Colonic mucosa (tissue), 4 donors: Measurements from ENCODE around the gene ZC3H12A. TPM values are rescaled to one million over a fixed set of nuclear protein-coding genes. Genes with fewer than 3 reads are reported as not detected.
A peak's percentile ranks its signal among the peaks of the same experiment; 100 is the strongest.

Experiments
- DNase-seq: peaks from one replicate; pipeline ENCODE4 v3.0.0-alpha.2; 2020
- H3K27ac ChIP-seq: fragments of 200-600 bp; one replicate; pipeline ENCODE4 v1.8.0; 2021
- H3K27me3 ChIP-seq: fragments of 200-600 bp; one replicate; pipeline ENCODE4 v1.8.0; 2021
- H3K36me3 ChIP-seq: fragments of 200-600 bp; one replicate; pipeline ENCODE4 v1.8.0; 2021
- H3K4me1 ChIP-seq: fragments of 200-600 bp; one replicate; pipeline ENCODE4 v1.8.0; 2021; ENCODE audit warnings: mild to moderate bottlenecking
- H3K4me3 ChIP-seq: fragments of 200-600 bp; one replicate; pipeline ENCODE4 v1.8.0; 2021
- H3K9ac ChIP-seq, 2 donors: one replicate each; pipeline ENCODE4 v1.7.0; 2013; ENCODE audit warnings: control low read depth in 2 of 2, low read depth in 2 of 2, low read length in 2 of 2
- H3K9me3 ChIP-seq: fragments of 200-600 bp; one replicate; pipeline ENCODE4 v1.8.0; 2021
- intact Hi-C: fragments of 100-400 bp; cut with DNase I; formaldehyde crosslinking; loops from one replicate; pipeline ENCODE4 v1.14.1; 2022
- total RNA-seq, 2 donors: library from RNA; stranded (reverse); fragmentation: NEBNext Ultra II Directional in 1 of 2; extraction: Animal tissue kit (Norgen Biotek cat#: 25700) in 1 of 2; gene quantifications; one replicate each; pipeline ENCODE4 v1.2.1, GENCODE V29; 2021
- TF ChIP-seq, protein P1 (sequence below): fragments of 200-600 bp; IDR thresholded peaks from one replicate; pipeline ENCODE4 v1.8.0; 2022; ENCODE audit warnings: antibody characterized with exemption, mild to moderate bottlenecking
- donor health status: healthy.
- donor health status: DM: no; HTN: no; CAD: no.
- donor health status: DM: no; HTN: no; CAD: no.

ZC3H12A gene
- total RNA-seq, 2 donors from 2014 or later, result 18.2 to 35.4 TPM

DNA sequence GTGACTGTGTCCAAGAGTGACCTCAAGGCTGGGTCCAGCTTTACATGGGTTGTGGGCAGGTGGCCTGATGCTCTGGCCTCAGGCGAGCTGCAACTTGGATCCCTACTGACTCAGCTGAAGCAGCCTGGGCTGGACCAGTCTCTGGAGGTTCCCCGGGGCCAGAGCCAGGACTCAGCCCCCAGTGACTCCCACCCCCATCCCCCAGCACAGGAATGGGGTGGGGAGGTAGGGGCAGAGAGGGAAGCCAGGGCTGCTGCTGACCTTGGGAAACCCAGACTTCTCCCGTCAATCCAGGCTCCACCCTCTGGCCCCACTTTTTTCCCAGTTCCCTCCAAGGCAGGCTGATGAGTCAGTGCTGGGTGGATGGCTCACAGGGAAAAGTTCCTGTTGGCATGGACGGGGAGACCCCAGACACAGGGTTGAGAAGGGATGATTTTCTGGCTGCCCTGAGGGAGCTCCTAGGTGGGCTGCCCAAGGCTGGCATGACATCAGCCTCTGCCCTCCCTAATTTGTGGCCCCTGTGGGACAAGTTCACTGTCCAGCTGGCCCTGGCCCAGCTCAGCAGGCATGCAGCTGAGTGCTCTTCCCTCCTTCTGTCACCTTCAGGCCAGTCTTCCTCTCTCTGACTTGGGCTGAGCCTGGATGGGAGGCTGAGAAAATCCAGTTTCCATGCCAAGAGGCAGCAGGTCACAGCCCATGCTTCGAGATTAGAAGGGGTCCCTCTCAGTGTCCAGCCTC lies 2.2 kb downstream of the ZC3H12A start:
- H3K4me1 ChIP-seq, result peaks cover 21% of the 10 kb centered on the region
- peaks cover 12% of the 10 kb centered on the region for H3K36me3 ChIP-seq
- intact Hi-C loops, result no loop called here

DNA sequence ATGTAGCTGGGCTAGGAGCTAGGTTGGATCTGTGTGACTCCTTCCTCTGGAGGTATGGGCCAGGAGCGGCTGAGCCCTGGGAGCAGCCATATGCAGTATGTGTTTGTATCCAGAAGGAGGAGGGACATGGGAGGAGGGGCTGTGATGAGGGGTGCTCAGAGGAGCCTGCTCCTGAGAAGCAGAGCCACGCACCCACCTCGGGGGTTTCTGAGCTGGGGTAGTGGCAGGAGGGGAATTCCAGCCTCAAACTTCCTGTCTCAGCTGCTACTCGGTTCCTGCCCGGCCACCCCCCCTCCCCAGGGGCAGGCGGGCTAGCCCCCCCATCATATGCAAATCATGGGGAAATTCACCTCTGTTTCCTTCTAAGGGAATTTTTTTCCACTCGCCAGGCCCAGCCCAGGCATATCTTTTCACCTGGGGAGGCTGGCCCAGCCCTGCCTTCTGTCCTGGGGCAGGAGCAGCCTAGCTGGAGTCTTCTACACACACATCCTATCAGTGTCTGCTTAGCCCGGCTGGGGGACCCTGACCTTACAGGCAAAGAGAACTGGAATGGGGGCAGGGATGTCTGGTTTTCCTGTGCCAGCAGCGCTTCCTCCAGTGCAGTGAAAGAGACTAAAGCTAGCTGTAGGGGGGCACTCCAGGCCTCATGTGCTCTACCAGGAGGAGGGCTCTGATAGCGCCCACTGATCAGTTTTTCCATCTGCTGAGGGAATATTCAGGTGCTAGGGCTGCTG lies 3.0 kb downstream of the ZC3H12A start:
- no peaks in the 10 kb centered on the region for H3K27me3 ChIP-seq
- H3K9me3 ChIP-seq, result no peaks in the 10 kb centered on the region
- TF ChIP-seq, protein P1, sequence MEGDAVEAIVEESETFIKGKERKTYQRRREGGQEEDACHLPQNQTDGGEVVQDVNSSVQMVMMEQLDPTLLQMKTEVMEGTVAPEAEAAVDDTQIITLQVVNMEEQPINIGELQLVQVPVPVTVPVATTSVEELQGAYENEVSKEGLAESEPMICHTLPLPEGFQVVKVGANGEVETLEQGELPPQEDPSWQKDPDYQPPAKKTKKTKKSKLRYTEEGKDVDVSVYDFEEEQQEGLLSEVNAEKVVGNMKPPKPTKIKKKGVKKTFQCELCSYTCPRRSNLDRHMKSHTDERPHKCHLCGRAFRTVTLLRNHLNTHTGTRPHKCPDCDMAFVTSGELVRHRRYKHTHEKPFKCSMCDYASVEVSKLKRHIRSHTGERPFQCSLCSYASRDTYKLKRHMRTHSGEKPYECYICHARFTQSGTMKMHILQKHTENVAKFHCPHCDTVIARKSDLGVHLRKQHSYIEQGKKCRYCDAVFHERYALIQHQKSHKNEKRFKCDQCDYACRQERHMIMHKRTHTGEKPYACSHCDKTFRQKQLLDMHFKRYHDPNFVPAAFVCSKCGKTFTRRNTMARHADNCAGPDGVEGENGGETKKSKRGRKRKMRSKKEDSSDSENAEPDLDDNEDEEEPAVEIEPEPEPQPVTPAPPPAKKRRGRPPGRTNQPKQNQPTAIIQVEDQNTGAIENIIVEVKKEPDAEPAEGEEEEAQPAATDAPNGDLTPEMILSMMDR, result no peak
- peak overlapping the region; percentile 96 to 99 for H3K9ac ChIP-seq
- H3K4me1 ChIP-seq, result peaks cover 13% of the 10 kb centered on the region
- intact Hi-C loops, result no loop called here
- H3K27ac ChIP-seq, result peak overlapping the region; percentile 94
- H3K4me3 ChIP-seq, result peak overlapping the region; percentile 92
- peak; percentile 84 for DNase-seq
- H3K36me3 ChIP-seq, result peaks cover 19% of the 10 kb centered on the region

More for the DNA sequence above, 2.2 kb downstream of the ZC3H12A start:
- peak overlapping the region; percentile 94 for H3K27ac ChIP-seq
- H3K27me3 ChIP-seq, result no peaks in the 10 kb centered on the region
- peak; percentile 90 for DNase-seq
- peak overlapping the region; percentile 92 for H3K4me3 ChIP-seq
- peak overlapping the region; percentile 96 to 99 for H3K9ac ChIP-seq
- H3K9me3 ChIP-seq, result no peaks in the 10 kb centered on the region
- TF ChIP-seq, protein P1, result no peak

DNA sequence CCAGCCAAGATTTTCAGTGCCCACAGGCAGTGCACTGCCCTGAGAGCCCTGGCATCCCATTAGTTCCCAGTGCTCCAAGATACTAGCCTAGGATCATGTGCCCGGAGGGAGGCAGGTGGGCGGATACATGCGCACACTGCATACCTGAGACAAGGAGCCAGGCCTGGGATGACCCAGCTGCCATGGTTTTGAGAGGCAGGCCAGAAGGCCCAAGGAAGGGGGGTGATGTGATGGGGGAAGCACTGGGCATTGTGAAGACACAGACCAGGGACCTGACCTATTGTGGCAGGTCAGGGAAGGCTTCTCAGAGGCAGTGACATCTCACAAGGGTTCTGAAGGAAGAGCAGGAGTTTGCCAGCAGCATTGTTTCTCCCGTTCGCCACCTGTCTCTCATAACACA lies 3.6 kb downstream of the ZC3H12A start:
- Histone ChIP-seq H3K4me1 (peaks cover 12% of the 10 kb centered on the region), H3K27me3 (no peaks in the 10 kb centered on the region), H3K4me3 (peak overlapping the region; percentile 92), H3K9ac (peak overlapping the region; percentile 96 to 99), H3K36me3 (peaks cover 25% of the 10 kb centered on the region), H3K27ac (peak overlapping the region; percentile 94), H3K9me3 (no peaks in the 10 kb centered on the region)
- DNase-seq, result no peak
- TF ChIP-seq, protein P1, result no peak
- intact Hi-C loops, result no loop called here

DNA sequence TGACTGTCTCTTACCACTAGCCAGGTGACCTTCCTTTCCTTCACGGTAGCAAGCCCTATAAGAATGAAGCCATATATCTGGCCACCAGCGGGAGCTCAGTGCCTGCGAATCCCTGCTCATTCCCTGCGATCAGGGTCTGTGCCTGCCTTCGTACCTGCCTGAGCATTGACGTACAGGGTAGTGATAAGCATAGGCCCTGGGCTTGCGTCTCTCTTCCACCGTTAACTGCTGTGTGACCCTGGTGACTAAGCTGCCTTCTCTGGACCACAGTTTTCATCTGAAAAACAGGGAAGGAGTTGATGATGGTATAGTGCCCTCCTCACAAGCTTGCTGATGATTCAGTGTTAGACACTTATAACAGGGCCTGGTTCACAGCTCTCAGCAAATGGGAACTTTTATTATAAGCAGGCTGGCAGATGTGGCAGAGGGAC lies 4.1 kb downstream of the ZC3H12A start:
- no peak for DNase-seq
- TF ChIP-seq, protein P1, result no peak
- Histone ChIP-seq H3K27me3 (no peaks in the 10 kb centered on the region), H3K4me1 (peaks cover 12% of the 10 kb centered on the region), H3K27ac (peak overlapping the region; percentile 94), H3K4me3 (peak overlapping the region; percentile 92), H3K9ac (peak overlapping the region; percentile 96 to 99), H3K9me3 (no peaks in the 10 kb centered on the region), H3K36me3 (peaks cover 30% of the 10 kb centered on the region)
- intact Hi-C loops, result no loop called here

DNA sequence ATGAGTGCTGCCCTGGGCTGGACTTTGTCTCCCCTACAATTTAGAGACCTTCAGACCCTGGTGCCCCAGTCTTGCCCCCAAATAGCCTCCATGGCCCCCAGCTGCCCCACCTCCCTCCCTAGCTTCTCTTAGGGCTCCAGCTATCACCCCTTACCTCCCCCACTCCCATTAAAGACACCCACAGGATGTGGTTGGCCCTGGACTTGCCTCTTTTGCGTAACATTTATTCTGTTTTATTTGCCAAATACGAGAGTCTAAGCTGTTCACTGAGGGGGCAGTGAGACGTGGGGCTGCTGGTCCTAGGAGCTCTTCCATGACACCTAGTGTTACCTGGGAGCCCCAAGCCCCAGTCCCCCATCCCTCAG lies 4.5 kb downstream of the ZC3H12A start:
- Histone ChIP-seq H3K4me3 (peak overlapping the region; percentile 92), H3K27ac (peak overlapping the region; percentile 94), H3K9me3 (no peaks in the 10 kb centered on the region), H3K4me1 (peaks cover 12% of the 10 kb centered on the region), H3K9ac (peak overlapping the region; percentile 68 to 99), H3K27me3 (no peaks in the 10 kb centered on the region), H3K36me3 (peaks cover 32% of the 10 kb centered on the region)
- TF ChIP-seq, protein P1, result no peak
- intact Hi-C loops, result no loop called here
- peak; percentile 41 for DNase-seq
